Activated CD4-positive, alpha-beta T cell treated with anti-CD3 and anti-CD28 coated beads, Interleukin-2, Interleukin-6, amounts not matched to agents 100 ng/mL and 50 ng/mL, durations not matched to agents 16 hours and 8 hours (primary cell): Measurements from ENCODE around the gene PCBP2.
"Not testable (repeated sequence)": the region's sequence is repeated elsewhere in the genome, so short reads cannot be mapped to it uniquely, and the experiment has no call there.

Experiments
- DNase-seq: peaks from one replicate; pipeline ENCODE4 v3.0.0-alpha.2; 2020

PCBP2 gene

GRCh38 chr12:53474077-53474476 lies 22.2 kb downstream of the PCBP2 start:
- no peak for DNase-seq

- no peak for DNase-seq
These were observed 22.9 kb downstream of the PCBP2 start for GRCh38 chr12:53474819-53475218.

GRCh38 chr12:53476769-53477209 lies 24.9 kb downstream of the PCBP2 start:
- DNase-seq = peak; percentile 33

- DNase-seq = no peak
These were observed 27.0 kb downstream of the PCBP2 start for GRCh38 chr12:53478865-53479264.

- no peak for DNase-seq
These were observed 27.4 kb downstream of the PCBP2 start for GRCh38 chr12:53479331-53479730.

- no peak for DNase-seq
These were observed 28.9 kb downstream of the PCBP2 start for GRCh38 chr12:53480491-53481442.

- not testable (repeated sequence) for DNase-seq
These were observed 29.6 kb downstream of the PCBP2 start for GRCh38 chr12:53481458-53481857.

- DNase-seq = no peak
These were observed 30.2 kb downstream of the PCBP2 start for GRCh38 chr12:53481939-53482586.

- no peak for DNase-seq
These were observed 30.8 kb downstream of the PCBP2 start for GRCh38 chr12:53482626-53483168.

GRCh38 chr12:53483225-53483978 lies 31.5 kb downstream of the PCBP2 start:
- DNase-seq = no peak

- DNase-seq = no peak
These were observed 32.1 kb downstream of the PCBP2 start for GRCh38 chr12:53483979-53484377.

GRCh38 chr12:53484686-53485575 lies 33.0 kb downstream of the PCBP2 start:
- DNase-seq = no peak

- no peak for DNase-seq
These were observed 34.2 kb downstream of the PCBP2 start for GRCh38 chr12:53485955-53486735.

GRCh38 chr12:53486736-53487487 lies 35.0 kb downstream of the PCBP2 start:
- no peak for DNase-seq

- no peak for DNase-seq
These were observed 37.5 kb downstream of the PCBP2 start for GRCh38 chr12:53489242-53489864.

GRCh38 chr12:53492188-53492587 lies 40.3 kb downstream of the PCBP2 start:
- DNase-seq = no peak

GRCh38 chr12:53492830-53493609 lies 41.1 kb downstream of the PCBP2 start:
- DNase-seq = peak; percentile 89

GRCh38 chr12:53493610-53494391 lies 41.9 kb downstream of the PCBP2 start:
- DNase-seq = no peak
